Ishikawa (cell line): ENCODE data around the gene TSPAN18.

Source experiments
- CEBPB ChIP-seq: IDR thresholded peaks from 2 replicates; pipeline ENCODE4 v1.6.1; 2012
- CREB1 ChIP-seq: IDR thresholded peaks from 2 replicates; pipeline ENCODE4 v1.6.1; 2012; ENCODE audit warnings: low read depth
- EGR1 ChIP-seq: IDR thresholded peaks from 2 replicates; pipeline ENCODE4 v1.6.1; 2012
- EP300 ChIP-seq: IDR thresholded peaks from 2 replicates; pipeline ENCODE4 v1.6.1; 2012; ENCODE audit warnings: borderline replicate concordance
- NFIC ChIP-seq: IDR thresholded peaks from 2 replicates; pipeline ENCODE4 v1.6.1; 2012
- RAD21 ChIP-seq: IDR thresholded peaks from 2 replicates; pipeline ENCODE4 v1.6.1; 2012; ENCODE audit warnings: low read depth
- TAF1 ChIP-seq: IDR thresholded peaks from 2 replicates; pipeline ENCODE4 v1.6.1; 2012; ENCODE audit warnings: low read depth, mild to moderate bottlenecking
- TCF12 ChIP-seq: IDR thresholded peaks from 2 replicates; pipeline ENCODE4 v1.6.1; 2012; ENCODE audit warnings: low read depth
- TEAD4 ChIP-seq: IDR thresholded peaks from 2 replicates; pipeline ENCODE4 v1.6.1; 2012
- YY1 ChIP-seq: IDR thresholded peaks from 2 replicates; pipeline ENCODE4 v1.6.1; 2012; ENCODE audit warnings: low read depth
- TF ChIP-seq, protein P1 (sequence below): IDR thresholded peaks from 2 replicates; pipeline ENCODE4 v1.6.1; 2012
- TF ChIP-seq, protein P2 (sequence below): IDR thresholded peaks from 2 replicates; pipeline ENCODE4 v1.6.1; 2012; ENCODE audit warnings: low read depth, mild to moderate bottlenecking

DNA sequence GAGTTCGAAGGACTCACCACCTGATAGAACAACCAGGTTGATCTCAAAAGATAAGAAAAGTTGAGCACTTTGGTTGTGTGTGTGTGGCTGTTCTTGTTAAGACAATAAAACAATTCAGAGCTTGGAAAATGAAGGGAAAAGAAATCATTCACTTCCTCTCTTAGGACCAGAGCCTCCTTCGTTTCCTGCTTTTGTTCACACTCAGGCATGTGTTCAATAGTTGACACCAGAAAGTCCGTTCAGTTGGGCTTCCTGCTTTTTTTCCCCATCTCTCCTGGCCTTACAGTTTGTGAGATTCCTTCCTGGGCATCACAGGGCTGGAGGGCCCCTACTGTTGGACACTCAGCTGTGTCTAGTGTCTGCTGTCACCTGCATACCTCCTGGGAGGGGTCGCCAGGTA lies 48.0 kb downstream of the TSPAN18 start:
- TF ChIP-seq TEAD4 (no peak), TCF12 (no peak), RAD21 (no peak), EGR1 (no peak), CREB1 (no peak), YY1 (no peak), EP300 (no peak), NFIC (no peak), TAF1 (no peak), CEBPB (no peak)
- TF ChIP-seq, protein P1, sequence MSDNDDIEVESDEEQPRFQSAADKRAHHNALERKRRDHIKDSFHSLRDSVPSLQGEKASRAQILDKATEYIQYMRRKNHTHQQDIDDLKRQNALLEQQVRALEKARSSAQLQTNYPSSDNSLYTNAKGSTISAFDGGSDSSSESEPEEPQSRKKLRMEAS = no peak
- TF ChIP-seq, protein P2, sequence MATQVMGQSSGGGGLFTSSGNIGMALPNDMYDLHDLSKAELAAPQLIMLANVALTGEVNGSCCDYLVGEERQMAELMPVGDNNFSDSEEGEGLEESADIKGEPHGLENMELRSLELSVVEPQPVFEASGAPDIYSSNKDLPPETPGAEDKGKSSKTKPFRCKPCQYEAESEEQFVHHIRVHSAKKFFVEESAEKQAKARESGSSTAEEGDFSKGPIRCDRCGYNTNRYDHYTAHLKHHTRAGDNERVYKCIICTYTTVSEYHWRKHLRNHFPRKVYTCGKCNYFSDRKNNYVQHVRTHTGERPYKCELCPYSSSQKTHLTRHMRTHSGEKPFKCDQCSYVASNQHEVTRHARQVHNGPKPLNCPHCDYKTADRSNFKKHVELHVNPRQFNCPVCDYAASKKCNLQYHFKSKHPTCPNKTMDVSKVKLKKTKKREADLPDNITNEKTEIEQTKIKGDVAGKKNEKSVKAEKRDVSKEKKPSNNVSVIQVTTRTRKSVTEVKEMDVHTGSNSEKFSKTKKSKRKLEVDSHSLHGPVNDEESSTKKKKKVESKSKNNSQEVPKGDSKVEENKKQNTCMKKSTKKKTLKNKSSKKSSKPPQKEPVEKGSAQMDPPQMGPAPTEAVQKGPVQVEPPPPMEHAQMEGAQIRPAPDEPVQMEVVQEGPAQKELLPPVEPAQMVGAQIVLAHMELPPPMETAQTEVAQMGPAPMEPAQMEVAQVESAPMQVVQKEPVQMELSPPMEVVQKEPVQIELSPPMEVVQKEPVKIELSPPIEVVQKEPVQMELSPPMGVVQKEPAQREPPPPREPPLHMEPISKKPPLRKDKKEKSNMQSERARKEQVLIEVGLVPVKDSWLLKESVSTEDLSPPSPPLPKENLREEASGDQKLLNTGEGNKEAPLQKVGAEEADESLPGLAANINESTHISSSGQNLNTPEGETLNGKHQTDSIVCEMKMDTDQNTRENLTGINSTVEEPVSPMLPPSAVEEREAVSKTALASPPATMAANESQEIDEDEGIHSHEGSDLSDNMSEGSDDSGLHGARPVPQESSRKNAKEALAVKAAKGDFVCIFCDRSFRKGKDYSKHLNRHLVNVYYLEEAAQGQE = no peak
